SU-DHL-6 (cell line): Measurements from ENCODE around the gene BTN3A1.

Experiments
- H2AFZ ChIP-seq: fragments of 200-600 bp; sonication (generic); 2 replicates; pipeline ENCODE4 v1.6.1; 2014; ENCODE audit warnings: low read depth, mild to moderate bottlenecking, moderate library complexity, mixed read lengths, antibody characterized with exemption, low read length; ENCODE audit not compliant: severe bottlenecking
- H3F3A ChIP-seq: fragments of 200-600 bp; shearing (Covaris generic); 2 replicates; pipeline ENCODE4 v1.6.0; 2016; ENCODE audit warnings: antibody characterized with exemption, mild to moderate bottlenecking; ENCODE audit not compliant: insufficient read depth
- H3K27ac ChIP-seq: fragments of 200-600 bp; sonication (generic); 2 replicates; pipeline ENCODE4 v1.5.1; 2016; ENCODE audit warnings: low read depth, mild to moderate bottlenecking, low read length, moderate library complexity, mixed read lengths
- H3K27me3 ChIP-seq: fragments of 200-600 bp; sonication (generic), shearing (Covaris generic); 2 replicates; pipeline ENCODE4 v1.6.0; 2014; ENCODE audit warnings: mild to moderate bottlenecking, low read length
- H3K36me3 ChIP-seq: fragments of 200-600 bp; sonication (generic); 2 replicates; pipeline ENCODE4 v1.6.1; 2014; ENCODE audit warnings: mild to moderate bottlenecking, low read length, mixed read lengths
- H3K4me2 ChIP-seq: fragments of 300-600, 200-600 bp; shearing (Covaris generic), sonication (generic); 2 replicates; pipeline ENCODE4 v1.6.0; 2014; ENCODE audit warnings: low read length, low read depth, mild to moderate bottlenecking; ENCODE audit not compliant: poor library complexity, severe bottlenecking
- H3K4me3 ChIP-seq: fragments of 200-600 bp; sonication (generic); 2 replicates; pipeline ENCODE4 v1.5.1; 2014; ENCODE audit warnings: antibody characterized with exemption, low read length, mild to moderate bottlenecking, mixed read lengths; ENCODE audit not compliant: insufficient read depth, poor library complexity, severe bottlenecking
- H3K79me2 ChIP-seq: fragments of 200-600 bp; sonication (generic); 2 replicates; pipeline ENCODE4 v1.6.1; 2014; ENCODE audit warnings: mild to moderate bottlenecking, low read length, moderate library complexity; ENCODE audit not compliant: insufficient read depth
- H3K9ac ChIP-seq: fragments of 200-600 bp; sonication (generic); 2 replicates; pipeline ENCODE4 v1.7.0; 2014; ENCODE audit warnings: mild to moderate bottlenecking, low read length
- H3K9me2 ChIP-seq: fragments of 200-600 bp; sonication (generic); replicated peaks from 2 replicates; pipeline ENCODE4 v1.6.1; 2014; ENCODE audit warnings: low read length; ENCODE audit not compliant: insufficient read depth
- H3K9me3 ChIP-seq: fragments of 200-600 bp; sonication (generic); 2 replicates; pipeline ENCODE4 v1.6.1; 2014; ENCODE audit warnings: low read length, mixed read lengths; ENCODE audit not compliant: insufficient read depth
- H4K20me1 ChIP-seq: fragments of 200-600 bp; sonication (generic); 2 replicates; pipeline ENCODE4 v1.6.1; 2014; ENCODE audit warnings: low read depth, mild to moderate bottlenecking, antibody characterized with exemption, low read length, moderate library complexity, mixed read lengths
- CTCF ChIP-seq: fragments of 200-600 bp; sonication (generic); IDR thresholded peaks from one replicate; pipeline ENCODE4 v1.5.1; 2017; ENCODE audit warnings: antibody characterized with exemption, mild to moderate bottlenecking, low read length, moderate library complexity; ENCODE audit not compliant: insufficient read depth, poor library complexity, severe bottlenecking
- EZH2phosphoT487 ChIP-seq: fragments of 200-600 bp; sonication (generic), shearing (Covaris generic); conservative IDR thresholded peaks from 2 replicates; pipeline ENCODE4 v1.6.1; 2018; ENCODE audit warnings: mild to moderate bottlenecking, antibody characterized with exemption, low read length, moderate library complexity, mixed read lengths

BTN3A1 gene

GRCh38 chr6:26360451-26361416 lies 41.3 kb upstream of the BTN3A1 start:
- TF ChIP-seq CTCF (no peak), EZH2phosphoT487 (no peak)
- H4K20me1 ChIP-seq: no peaks in the 10 kb centered on the region
- no peaks in the 10 kb centered on the region for H3K9me2 ChIP-seq
- no peak overlapping the region for H3K4me3 ChIP-seq
- H3K9ac ChIP-seq: no peak overlapping the region
- no peaks in the 10 kb centered on the region for H3K27me3 ChIP-seq
- no peaks in the 10 kb centered on the region for H3K9me3 ChIP-seq
- no peaks in the 10 kb centered on the region for H3F3A ChIP-seq
- H3K27ac ChIP-seq: peak overlapping the region; percentile 32
- peak overlapping the region; percentile 26 for H3K4me2 ChIP-seq
- no peaks in the 10 kb centered on the region for H3K79me2 ChIP-seq
- H3K36me3 ChIP-seq: no peaks in the 10 kb centered on the region
- no peak overlapping the region for H2AFZ ChIP-seq

GRCh38 chr6:26361544-26361943 lies 40.5 kb upstream of the BTN3A1 start:
- no peak for TF ChIP-seq CTCF
- no peak for TF ChIP-seq EZH2phosphoT487
- Histone ChIP-seq H4K20me1 (no peaks in the 10 kb centered on the region), H3K79me2 (no peaks in the 10 kb centered on the region), H3F3A (no peaks in the 10 kb centered on the region; the same call in 1 of the 2 replicates), H2AFZ (no peak overlapping the region), H3K9ac (no peak overlapping the region), H3K36me3 (no peaks in the 10 kb centered on the region), H3K4me3 (no peak overlapping the region), H3K27ac (peak overlapping the region; percentile 32; the same call in 1 of the 2 replicates), H3K27me3 (no peaks in the 10 kb centered on the region), H3K9me2 (no peaks in the 10 kb centered on the region), H3K9me3 (no peaks in the 10 kb centered on the region), H3K4me2 (peak overlapping the region; percentile 26)

GRCh38 chr6:26362093-26362835 lies 39.8 kb upstream of the BTN3A1 start:
- Histone ChIP-seq H2AFZ (no peak overlapping the region), H3K4me2 (no peak overlapping the region), H4K20me1 (no peaks in the 10 kb centered on the region), H3K27ac (no peak overlapping the region), H3K4me3 (no peak overlapping the region), H3K9ac (no peak overlapping the region), H3K27me3 (no peaks in the 10 kb centered on the region), H3K9me3 (no peaks in the 10 kb centered on the region), H3K79me2 (no peaks in the 10 kb centered on the region), H3F3A (no peaks in the 10 kb centered on the region; the same call in 1 of the 2 replicates), H3K36me3 (no peaks in the 10 kb centered on the region), H3K9me2 (no peaks in the 10 kb centered on the region)
- TF ChIP-seq CTCF: no peak
- no peak for TF ChIP-seq EZH2phosphoT487
